ENCODE measurements around the gene DLGAP3. TPM values are rescaled to one million over a fixed set of nuclear protein-coding genes. Genes with fewer than 3 reads are reported as not detected.

The DLGAP3 gene
- total RNA-seq, 4 donors from 2014 or later = 0.15 TPM; not detected in 3

DNA sequence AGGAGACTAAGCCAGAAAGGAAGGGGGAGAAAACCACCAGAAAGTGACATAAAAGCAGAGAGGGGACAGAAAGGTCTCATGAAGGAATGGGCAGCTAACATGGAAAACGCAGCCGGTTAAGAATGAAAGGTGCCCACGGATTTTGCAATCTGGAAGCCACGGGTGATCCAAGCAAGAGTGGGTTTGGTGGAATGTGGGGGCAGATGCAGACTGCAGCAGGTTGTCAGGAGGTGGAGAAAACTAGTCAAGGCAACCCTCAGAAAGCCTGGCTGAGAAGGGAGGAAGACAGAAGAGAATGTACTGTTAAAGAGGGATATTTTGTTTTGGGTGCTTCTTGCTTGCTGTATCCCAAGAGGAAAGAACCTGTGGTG lies 57.3 kb downstream of the DLGAP3 start:
- no peak for DNase-seq
- no peaks in the 10 kb centered on the region for H3K4me1 ChIP-seq
- no peak for ATAC-seq
- in situ Hi-C loops (cut with MboI; ENCODE audit: low sequenced_read_pairs in 4 of 4) (loop anchor here in 1 of 4 donors (25.0 kb wide), 1 partner anchor 315 kb away; the partner anchor contains the start of gene SFPQ), intact Hi-C loops (cut with DNase I; ENCODE audit: low total_unique reads) (no loop called here)
- H3K27ac ChIP-seq = no peak overlapping the region
- peaks cover 18 to 33% (median 23%) of the 10 kb centered on the region in 3 donors for H3K27me3 ChIP-seq
- no peak for TF ChIP-seq POLR2A (IDR thresholded peaks at IDR 0.05)
- TF ChIP-seq, protein P1, sequence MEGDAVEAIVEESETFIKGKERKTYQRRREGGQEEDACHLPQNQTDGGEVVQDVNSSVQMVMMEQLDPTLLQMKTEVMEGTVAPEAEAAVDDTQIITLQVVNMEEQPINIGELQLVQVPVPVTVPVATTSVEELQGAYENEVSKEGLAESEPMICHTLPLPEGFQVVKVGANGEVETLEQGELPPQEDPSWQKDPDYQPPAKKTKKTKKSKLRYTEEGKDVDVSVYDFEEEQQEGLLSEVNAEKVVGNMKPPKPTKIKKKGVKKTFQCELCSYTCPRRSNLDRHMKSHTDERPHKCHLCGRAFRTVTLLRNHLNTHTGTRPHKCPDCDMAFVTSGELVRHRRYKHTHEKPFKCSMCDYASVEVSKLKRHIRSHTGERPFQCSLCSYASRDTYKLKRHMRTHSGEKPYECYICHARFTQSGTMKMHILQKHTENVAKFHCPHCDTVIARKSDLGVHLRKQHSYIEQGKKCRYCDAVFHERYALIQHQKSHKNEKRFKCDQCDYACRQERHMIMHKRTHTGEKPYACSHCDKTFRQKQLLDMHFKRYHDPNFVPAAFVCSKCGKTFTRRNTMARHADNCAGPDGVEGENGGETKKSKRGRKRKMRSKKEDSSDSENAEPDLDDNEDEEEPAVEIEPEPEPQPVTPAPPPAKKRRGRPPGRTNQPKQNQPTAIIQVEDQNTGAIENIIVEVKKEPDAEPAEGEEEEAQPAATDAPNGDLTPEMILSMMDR (IDR thresholded peaks at IDR 0.05 in 4 of 5, conservative IDR thresholded peaks at IDR 0.05 in 1 of 5) = no peak
- H3K36me3 ChIP-seq = no peaks in the 10 kb centered on the region
- H3K4me3 ChIP-seq = no peak overlapping the region
- H3K9me3 ChIP-seq = no peaks in the 10 kb centered on the region

GRCh38 chr1:34871443-34872132 lies 57.9 kb downstream of the DLGAP3 start:
- Histone ChIP-seq H3K4me1 (peaks cover 0 to 4% of the 10 kb centered on the region in 2 donors), H3K36me3 (no peaks in the 10 kb centered on the region), H3K27me3 (peaks cover 18 to 33% (median 23%) of the 10 kb centered on the region in 3 donors), H3K9me3 (no peaks in the 10 kb centered on the region), H3K4me3 (no peak overlapping the region), H3K27ac (no peak overlapping the region)
- TF ChIP-seq, protein P1 (IDR thresholded peaks at IDR 0.05 in 4 of 5, conservative IDR thresholded peaks at IDR 0.05 in 1 of 5) = no peak
- no peak for TF ChIP-seq POLR2A (IDR thresholded peaks at IDR 0.05)
- ATAC-seq = no peak
- DNase-seq = no peak
- in situ Hi-C loops (cut with MboI; ENCODE audit: low sequenced_read_pairs in 4 of 4) (loop anchor here in 1 of 4 donors (25.0 kb wide), 1 partner anchor 316 kb away; the partner anchor contains the start of gene SFPQ), intact Hi-C loops (cut with DNase I; ENCODE audit: low total_unique reads) (no loop called here)

DNA sequence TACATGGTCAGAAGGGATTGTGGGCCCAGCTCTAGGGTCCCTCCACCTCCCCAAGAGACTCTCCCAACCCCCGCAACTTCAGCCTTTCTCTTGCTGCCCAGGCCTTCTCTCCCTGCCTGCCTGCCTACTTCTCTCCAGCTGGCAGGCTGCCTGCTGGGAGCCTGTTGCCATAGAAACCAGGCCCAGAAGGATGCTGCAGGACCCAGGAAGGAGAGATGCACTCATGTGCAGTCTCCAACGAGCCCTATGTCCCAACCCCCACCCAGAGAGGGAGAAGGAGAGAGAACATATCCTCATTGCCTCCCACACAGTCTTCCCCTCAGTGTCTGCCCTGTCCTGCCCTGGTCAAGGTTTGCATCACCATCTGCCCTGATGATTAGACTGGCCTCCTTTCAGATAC lies 59.1 kb downstream of the DLGAP3 start:
- intact Hi-C loops (cut with DNase I; ENCODE audit: low total_unique reads) (no loop called here), in situ Hi-C loops (cut with MboI; ENCODE audit: low sequenced_read_pairs in 4 of 4) (loop anchor here in 1 of 4 donors (25.0 kb wide), 1 partner anchor 317 kb away; the partner anchor contains the start of gene SFPQ)
- ATAC-seq (no peak), DNase-seq (no peak)
- Histone ChIP-seq H3K9me3 (no peaks in the 10 kb centered on the region), H3K4me3 (no peak overlapping the region), H3K36me3 (no peaks in the 10 kb centered on the region), H3K4me1 (peaks cover 4 to 5% of the 10 kb centered on the region in 2 donors), H3K27ac (no peak overlapping the region), H3K27me3 (peaks cover 17 to 25% (median 18%) of the 10 kb centered on the region in 3 donors)
- TF ChIP-seq, protein P1 (IDR thresholded peaks at IDR 0.05 in 4 of 5, conservative IDR thresholded peaks at IDR 0.05 in 1 of 5) = no peak
- TF ChIP-seq POLR2A (IDR thresholded peaks at IDR 0.05) = no peak

- Histone ChIP-seq H3K4me3 (no peak overlapping the region), H3K4me1 (peaks cover 5 to 6% of the 10 kb centered on the region in 2 donors), H3K27ac (no peak overlapping the region), H3K36me3 (no peaks in the 10 kb centered on the region), H3K9me3 (no peaks in the 10 kb centered on the region), H3K27me3 (peaks cover 17 to 21% (median 17%) of the 10 kb centered on the region in 3 donors)
- TF ChIP-seq, protein P1 (IDR thresholded peaks at IDR 0.05 in 4 of 5, conservative IDR thresholded peaks at IDR 0.05 in 1 of 5) = no peak
- TF ChIP-seq POLR2A (IDR thresholded peaks at IDR 0.05) = no peak
- intact Hi-C loops (cut with DNase I; ENCODE audit: low total_unique reads) = loop anchor here (5.0 to 10.0 kb wide), 2 partner anchors 82 to 325 kb away; partner anchors contain the start of gene SFPQ
- in situ Hi-C loops (cut with MboI; ENCODE audit: low sequenced_read_pairs in 4 of 4) = loop anchor here in 1 of 4 donors (25.0 kb wide), 1 partner anchor 318 kb away; the partner anchor contains the start of gene SFPQ
- DNase-seq (no peak), ATAC-seq (no peak)
Observed at GRCh38 chr1:34869760-34870159, 59.7 kb downstream of the DLGAP3 start.
